ENCODE data around the gene TAF4B. TPM values are rescaled to one million over a fixed set of nuclear protein-coding genes. Genes with fewer than 3 reads are reported as not detected.
A peak's percentile ranks its signal among the peaks of the same experiment; 100 is the strongest.
"Not testable (repeated sequence)": the region's sequence is repeated elsewhere in the genome, so short reads cannot be mapped to it uniquely, and the experiment has no call there.

Gene TAF4B
- total RNA-seq, 1 experiment from 2014 or later: 15.2 TPM

DNA sequence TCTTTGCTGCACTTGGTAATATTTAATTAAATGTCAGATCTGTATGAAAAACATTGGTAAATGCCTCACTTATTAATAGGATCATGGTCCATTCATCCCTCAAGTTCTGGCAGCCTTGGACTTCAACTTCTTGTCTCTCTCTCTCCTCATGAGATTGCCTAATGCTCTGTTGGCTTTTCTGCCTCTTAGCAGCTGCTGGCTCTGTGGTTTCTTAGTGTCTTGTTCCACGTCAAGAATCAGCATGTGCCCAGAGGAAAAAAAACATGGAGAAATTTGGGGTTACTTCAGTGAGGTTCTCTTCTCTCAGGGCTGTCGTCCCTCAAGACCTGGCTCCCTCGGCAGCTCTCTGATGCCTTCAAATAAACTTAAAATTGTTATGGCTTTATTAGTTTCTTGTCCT, 75.4 kb downstream of the TAF4B start:
- no peak for DNase-seq (ENCODE audit: low spot score)

DNA sequence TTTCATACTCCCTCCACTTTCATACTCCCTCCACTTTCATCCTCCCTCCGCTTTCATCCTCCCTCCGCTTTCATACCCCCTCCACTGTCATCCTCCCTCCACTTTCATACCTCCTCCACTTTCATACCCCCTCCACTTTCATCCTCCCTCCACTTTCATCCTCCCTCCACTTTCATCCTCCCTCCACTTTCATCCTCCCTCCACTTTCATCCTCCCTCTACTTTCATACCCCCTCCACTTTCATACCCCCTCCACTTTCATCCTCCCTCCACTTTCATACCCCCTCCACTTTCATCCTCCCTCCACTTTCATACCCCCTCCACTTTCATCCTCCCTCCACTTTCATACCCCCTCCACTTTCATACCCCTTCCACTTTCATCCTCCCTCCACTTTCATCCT, 77.0 kb downstream of the TAF4B start:
- CTCF ChIA-PET; H3K4me3 Mint-ChIP-seq; ATAC-seq; H3K36me3 Mint-ChIP-seq; H3K4me1 Mint-ChIP-seq; DNase-seq (ENCODE audit: low spot score); H3K27me3 Mint-ChIP-seq (ENCODE audit: low read depth); POLR2A ChIA-PET; H3K27ac Mint-ChIP-seq; H3K9me3 Mint-ChIP-seq: not testable (repeated sequence)

More for the DNA sequence above, 75.4 kb downstream of the TAF4B start:
- H3K27me3 Mint-ChIP-seq (ENCODE audit: low read depth): no peaks in the 10 kb centered on the region
- CTCF ChIA-PET: no interaction called here
- H3K36me3 Mint-ChIP-seq: peaks cover 6% of the 10 kb centered on the region; the same call in 1 of the 2 replicates
- no peak overlapping the region for H3K27ac Mint-ChIP-seq
- no peak for ATAC-seq
- peaks cover 13% of the 10 kb centered on the region for H3K4me1 Mint-ChIP-seq
- no peak overlapping the region for H3K4me3 Mint-ChIP-seq
- no peak for TF ChIP-seq ETV6 (CRISPR knock-in tag; IDR thresholded peaks at IDR 0.05)
- no peaks in the 10 kb centered on the region for H3K9me3 Mint-ChIP-seq
- POLR2A ChIA-PET: no interaction called here

DNA sequence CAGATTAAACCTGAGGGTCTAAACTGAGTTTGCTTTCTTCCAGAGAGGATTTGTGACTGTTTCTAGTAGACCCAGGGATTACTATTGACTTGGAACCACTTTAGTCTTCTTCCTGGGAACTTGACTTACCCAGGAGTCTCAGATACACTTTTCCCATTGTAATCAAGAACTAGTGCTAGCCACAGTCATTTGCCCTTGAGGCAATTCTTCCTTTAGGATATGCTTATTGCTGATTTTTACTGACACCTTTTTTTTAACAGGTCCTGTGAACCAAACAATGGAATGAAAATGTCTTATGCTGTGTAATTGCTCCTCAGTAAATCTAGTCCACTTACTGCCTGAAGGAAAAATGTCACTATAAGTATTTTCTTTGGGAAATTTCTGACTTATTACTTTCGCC, 78.3 kb downstream of the TAF4B start:
- ChIA-PET CTCF (no interaction called here), POLR2A (no interaction called here)
- DNase-seq (ENCODE audit: low spot score): no peak
- TF ChIP-seq NFE2L1 (CRISPR knock-in tag; IDR thresholded peaks at IDR 0.05): no peak
- Mint-ChIP-seq H3K4me3 (no peak overlapping the region), H3K27ac (no peak overlapping the region), H3K36me3 (peaks cover 2% of the 10 kb centered on the region; the same call in 1 of the 2 replicates), H3K4me1 (no peaks in the 10 kb centered on the region), H3K9me3 (no peaks in the 10 kb centered on the region), H3K27me3 (ENCODE audit: low read depth) (no peaks in the 10 kb centered on the region)
- ATAC-seq: no peak

DNA sequence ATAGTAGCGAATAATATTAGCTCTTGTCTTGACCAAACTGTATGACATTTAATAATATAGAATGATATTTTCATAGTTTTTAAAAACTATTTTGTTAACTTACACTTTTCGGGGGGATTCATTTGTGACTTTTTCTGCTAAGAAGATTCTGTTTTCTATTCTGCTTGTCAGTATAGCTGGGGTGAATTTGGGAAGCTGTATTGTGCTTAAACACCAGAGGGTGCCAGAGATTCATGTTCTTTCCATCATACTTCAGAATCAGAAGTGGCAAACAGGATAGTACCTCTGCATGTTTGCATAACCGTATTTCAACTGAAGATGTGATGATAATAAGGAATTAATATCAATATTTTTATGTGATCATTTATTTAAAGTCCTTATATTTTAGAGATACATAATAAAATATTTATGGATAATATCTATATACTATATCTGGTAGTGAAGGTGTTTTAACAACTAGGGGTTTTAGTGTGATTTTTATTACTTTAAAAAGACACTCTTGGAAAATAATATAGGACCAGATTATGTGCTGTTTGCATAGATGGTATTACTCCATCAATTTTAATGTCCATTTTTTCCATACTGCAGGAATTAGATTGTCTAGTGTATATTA, 81.0 kb downstream of the TAF4B start:
- H3K27me3 Mint-ChIP-seq (ENCODE audit: low read depth): no peaks in the 10 kb centered on the region
- DNase-seq (ENCODE audit: low spot score) (no peak), ATAC-seq (0 out of 2 replicates have a peak, but pooled peaks have one; percentile 52)
- no peak overlapping the region for H3K4me3 Mint-ChIP-seq
- ChIA-PET POLR2A (no interaction called here), CTCF (interaction anchor here (0.6 to 2.4 kb wide), 8 partner anchors 9 to 342 kb away, joined by 3 to 16 read pairs (median 3); no protein-coding TSS in a partner anchor)
- H3K4me1 Mint-ChIP-seq: peaks cover 7% of the 10 kb centered on the region
- no peak overlapping the region for H3K27ac Mint-ChIP-seq
- no peaks in the 10 kb centered on the region for H3K9me3 Mint-ChIP-seq
- H3K36me3 Mint-ChIP-seq: peaks cover 2% of the 10 kb centered on the region; the same call in 1 of the 2 replicates
- TF ChIP-seq, protein P1, sequence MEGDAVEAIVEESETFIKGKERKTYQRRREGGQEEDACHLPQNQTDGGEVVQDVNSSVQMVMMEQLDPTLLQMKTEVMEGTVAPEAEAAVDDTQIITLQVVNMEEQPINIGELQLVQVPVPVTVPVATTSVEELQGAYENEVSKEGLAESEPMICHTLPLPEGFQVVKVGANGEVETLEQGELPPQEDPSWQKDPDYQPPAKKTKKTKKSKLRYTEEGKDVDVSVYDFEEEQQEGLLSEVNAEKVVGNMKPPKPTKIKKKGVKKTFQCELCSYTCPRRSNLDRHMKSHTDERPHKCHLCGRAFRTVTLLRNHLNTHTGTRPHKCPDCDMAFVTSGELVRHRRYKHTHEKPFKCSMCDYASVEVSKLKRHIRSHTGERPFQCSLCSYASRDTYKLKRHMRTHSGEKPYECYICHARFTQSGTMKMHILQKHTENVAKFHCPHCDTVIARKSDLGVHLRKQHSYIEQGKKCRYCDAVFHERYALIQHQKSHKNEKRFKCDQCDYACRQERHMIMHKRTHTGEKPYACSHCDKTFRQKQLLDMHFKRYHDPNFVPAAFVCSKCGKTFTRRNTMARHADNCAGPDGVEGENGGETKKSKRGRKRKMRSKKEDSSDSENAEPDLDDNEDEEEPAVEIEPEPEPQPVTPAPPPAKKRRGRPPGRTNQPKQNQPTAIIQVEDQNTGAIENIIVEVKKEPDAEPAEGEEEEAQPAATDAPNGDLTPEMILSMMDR (IDR thresholded peaks at IDR 0.05): 0 out of 2 replicates have a peak, but pooled peaks have one; percentile 28
- no peak for TF ChIP-seq SOX15 (CRISPR knock-in tag; IDR thresholded peaks at IDR 0.05)
- TF ChIP-seq, protein P2, sequence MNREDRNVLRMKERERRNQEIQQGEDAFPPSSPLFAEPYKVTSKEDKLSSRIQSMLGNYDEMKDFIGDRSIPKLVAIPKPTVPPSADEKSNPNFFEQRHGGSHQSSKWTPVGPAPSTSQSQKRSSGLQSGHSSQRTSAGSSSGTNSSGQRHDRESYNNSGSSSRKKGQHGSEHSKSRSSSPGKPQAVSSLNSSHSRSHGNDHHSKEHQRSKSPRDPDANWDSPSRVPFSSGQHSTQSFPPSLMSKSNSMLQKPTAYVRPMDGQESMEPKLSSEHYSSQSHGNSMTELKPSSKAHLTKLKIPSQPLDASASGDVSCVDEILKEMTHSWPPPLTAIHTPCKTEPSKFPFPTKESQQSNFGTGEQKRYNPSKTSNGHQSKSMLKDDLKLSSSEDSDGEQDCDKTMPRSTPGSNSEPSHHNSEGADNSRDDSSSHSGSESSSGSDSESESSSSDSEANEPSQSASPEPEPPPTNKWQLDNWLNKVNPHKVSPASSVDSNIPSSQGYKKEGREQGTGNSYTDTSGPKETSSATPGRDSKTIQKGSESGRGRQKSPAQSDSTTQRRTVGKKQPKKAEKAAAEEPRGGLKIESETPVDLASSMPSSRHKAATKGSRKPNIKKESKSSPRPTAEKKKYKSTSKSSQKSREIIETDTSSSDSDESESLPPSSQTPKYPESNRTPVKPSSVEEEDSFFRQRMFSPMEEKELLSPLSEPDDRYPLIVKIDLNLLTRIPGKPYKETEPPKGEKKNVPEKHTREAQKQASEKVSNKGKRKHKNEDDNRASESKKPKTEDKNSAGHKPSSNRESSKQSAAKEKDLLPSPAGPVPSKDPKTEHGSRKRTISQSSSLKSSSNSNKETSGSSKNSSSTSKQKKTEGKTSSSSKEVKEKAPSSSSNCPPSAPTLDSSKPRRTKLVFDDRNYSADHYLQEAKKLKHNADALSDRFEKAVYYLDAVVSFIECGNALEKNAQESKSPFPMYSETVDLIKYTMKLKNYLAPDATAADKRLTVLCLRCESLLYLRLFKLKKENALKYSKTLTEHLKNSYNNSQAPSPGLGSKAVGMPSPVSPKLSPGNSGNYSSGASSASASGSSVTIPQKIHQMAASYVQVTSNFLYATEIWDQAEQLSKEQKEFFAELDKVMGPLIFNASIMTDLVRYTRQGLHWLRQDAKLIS (CRISPR knock-in tag; IDR thresholded peaks at IDR 0.05; ENCODE audit: borderline replicate concordance): no peak

DNA sequence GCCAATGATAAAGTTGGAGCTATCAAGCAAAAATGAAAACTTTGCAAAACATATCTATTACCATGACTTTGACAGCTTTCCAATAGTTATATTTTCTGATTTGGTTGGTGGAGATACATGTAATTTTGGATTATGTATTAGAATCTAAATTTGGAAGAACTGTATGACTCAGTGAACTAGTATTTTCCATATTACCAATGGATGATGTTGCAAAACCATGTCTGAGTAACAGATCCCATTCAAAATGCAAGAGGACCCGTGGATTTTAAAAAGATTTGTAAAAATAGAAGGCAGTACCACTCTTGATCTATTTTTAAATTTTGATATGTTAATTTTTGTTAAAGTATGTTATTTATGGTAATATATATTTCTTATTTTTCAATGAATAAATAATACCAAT, 83.0 kb downstream of the TAF4B start:
- ChIA-PET CTCF (interaction anchor here (0.6 to 1.2 kb wide), 4 partner anchors 82 to 318 kb away, joined by 3 to 5 read pairs (median 4); no protein-coding TSS in a partner anchor), POLR2A (no interaction called here)
- Mint-ChIP-seq H3K4me3 (no peak overlapping the region), H3K4me1 (peaks cover 9% of the 10 kb centered on the region), H3K9me3 (no peaks in the 10 kb centered on the region), H3K27ac (no peak overlapping the region), H3K27me3 (ENCODE audit: low read depth) (no peaks in the 10 kb centered on the region), H3K36me3 (peaks cover 2% of the 10 kb centered on the region; the same call in 1 of the 2 replicates)
- TF ChIP-seq NR2C2 (CRISPR knock-in tag; IDR thresholded peaks at IDR 0.05): no peak
- TF ChIP-seq MXD4 (CRISPR knock-in tag; IDR thresholded peaks at IDR 0.05; ENCODE audit: borderline replicate concordance): no peak
- no peak for TF ChIP-seq ZBTB21 (CRISPR knock-in tag; IDR thresholded peaks at IDR 0.05; ENCODE audit: borderline replicate concordance)
- ATAC-seq (no peak), DNase-seq (ENCODE audit: low spot score) (no peak)

Measured in WTC11 (cell line).